Progenitor cell of endocrine pancreas (in vitro differentiated cells): ENCODE measurements around the gene PNPLA2. TPM values are rescaled to one million over a fixed set of nuclear protein-coding genes. Genes with fewer than 3 reads are reported as not detected.

Source experiments
- DNase-seq: peaks from one replicate; pipeline ENCODE4 v3.0.0; 2021; ENCODE audit warnings: low spot score; ENCODE audit not compliant: unreplicated experiment
- H3K27ac Mint-ChIP-seq: 2 replicates; pipeline ENCODE4 v1.8.0; 2021; ENCODE audit warnings: mild to moderate bottlenecking, moderate library complexity, mixed read lengths
- H3K27me3 Mint-ChIP-seq: 2 replicates; pipeline ENCODE4 v1.8.0; 2021; ENCODE audit warnings: mixed read lengths
- H3K36me3 Mint-ChIP-seq: 2 replicates; pipeline ENCODE4 v1.8.0; 2022; ENCODE audit warnings: mixed read lengths; ENCODE audit not compliant: insufficient read depth
- H3K4me1 Mint-ChIP-seq: 2 replicates; pipeline ENCODE4 v1.8.0; 2021; ENCODE audit warnings: low read depth, mixed read lengths
- H3K4me3 Mint-ChIP-seq: 2 replicates; pipeline ENCODE4 v1.8.0; 2021; ENCODE audit warnings: low read depth, mild to moderate bottlenecking, moderate library complexity, mixed read lengths
- H3K9me3 Mint-ChIP-seq: 2 replicates; pipeline ENCODE4 v1.8.0; 2021; ENCODE audit warnings: low read depth, mixed read lengths
- CTCF ChIP-seq: fragments of 200-600 bp; sonication (generic); IDR thresholded peaks from one replicate; pipeline ENCODE4 v1.5.0; 2021; ENCODE audit warnings: antibody characterized with exemption, mild to moderate bottlenecking; ENCODE audit not compliant: unreplicated experiment
- total RNA-seq: library from RNA; stranded (reverse); gene quantifications from 2 replicates; pipeline ENCODE4 v1.2.1, GENCODE V29; 2021

PNPLA2 gene
- total RNA-seq, 1 donor from 2014 or later = 51.1 TPM

- peaks cover 11% of the 10 kb centered on the region for H3K27me3 Mint-ChIP-seq
- H3K4me3 Mint-ChIP-seq = peak overlapping the region; percentile 48
- no peaks in the 10 kb centered on the region for H3K36me3 Mint-ChIP-seq
Measured at GRCh38 chr11:850775-851763, 32.4 kb downstream of the PNPLA2 start.

GRCh38 chr11:852762-853161 is 34.0 kb downstream of the PNPLA2 start:
- TF ChIP-seq CTCF = no peak
- Mint-ChIP-seq H3K27me3 (peaks cover 9% of the 10 kb centered on the region), H3K4me3 (no peak overlapping the region), H3K9me3 (no peaks in the 10 kb centered on the region), H3K4me1 (no peaks in the 10 kb centered on the region), H3K27ac (no peak overlapping the region), H3K36me3 (no peaks in the 10 kb centered on the region)
- DNase-seq = no peak

More at GRCh38 chr11:850775-851763, 32.4 kb downstream of the PNPLA2 start:
- Mint-ChIP-seq H3K9me3 (no peaks in the 10 kb centered on the region), H3K4me1 (no peaks in the 10 kb centered on the region), H3K27ac (no peak overlapping the region)
- TF ChIP-seq CTCF = peak; percentile 17
- DNase-seq = no peak

GRCh38 chr11:853682-854448 is 35.2 kb downstream of the PNPLA2 start:
- no peaks in the 10 kb centered on the region for H3K9me3 Mint-ChIP-seq
- H3K4me3 Mint-ChIP-seq = no peak overlapping the region
- H3K4me1 Mint-ChIP-seq = no peaks in the 10 kb centered on the region
- H3K27me3 Mint-ChIP-seq = peaks cover 9% of the 10 kb centered on the region
- TF ChIP-seq CTCF = no peak
- no peak for DNase-seq
- no peak overlapping the region for H3K27ac Mint-ChIP-seq
- no peaks in the 10 kb centered on the region for H3K36me3 Mint-ChIP-seq

GRCh38 chr11:854601-855329 is 36.1 kb downstream of the PNPLA2 start:
- Mint-ChIP-seq H3K27me3 (peaks cover 9% of the 10 kb centered on the region), H3K36me3 (no peaks in the 10 kb centered on the region), H3K4me3 (no peak overlapping the region), H3K9me3 (no peaks in the 10 kb centered on the region), H3K4me1 (no peaks in the 10 kb centered on the region), H3K27ac (no peak overlapping the region)
- no peak for DNase-seq
- no peak for TF ChIP-seq CTCF

GRCh38 chr11:855330-855674 is 36.6 kb downstream of the PNPLA2 start:
- no peak for DNase-seq
- Mint-ChIP-seq H3K4me3 (no peak overlapping the region), H3K9me3 (no peaks in the 10 kb centered on the region), H3K27me3 (peaks cover 9% of the 10 kb centered on the region), H3K4me1 (no peaks in the 10 kb centered on the region), H3K36me3 (no peaks in the 10 kb centered on the region), H3K27ac (no peak overlapping the region)
- TF ChIP-seq CTCF = no peak
